Hepatocyte (in vitro differentiated cells): ENCODE measurements around the gene SART3. TPM values are rescaled to one million over a fixed set of nuclear protein-coding genes. Genes with fewer than 3 reads are reported as not detected.

Experiments
- DNase-seq: peaks from one replicate; pipeline ENCODE4 v3.0.0-alpha.2; 2016; ENCODE audit warnings: low spot score
- H2AFZ ChIP-seq: fragments of 200-600 bp; sonication (generic); 2 replicates; pipeline ENCODE4 v1.6.0; 2016; ENCODE audit warnings: antibody characterized with exemption, mild to moderate bottlenecking
- H3K27ac ChIP-seq: fragments of 200-600 bp; sonication (generic); 2 replicates; pipeline ENCODE4 v1.5.1; 2016; ENCODE audit warnings: mild to moderate bottlenecking
- H3K27me3 ChIP-seq: fragments of 200-600 bp; sonication (generic); 2 replicates; pipeline ENCODE4 v1.6.1; 2016
- H3K36me3 ChIP-seq: fragments of 200-600 bp; sonication (generic); replicated peaks from 2 replicates; pipeline ENCODE4 v1.5.1; 2016; ENCODE audit warnings: low read depth; ENCODE audit not compliant: insufficient read depth
- H3K4me1 ChIP-seq: fragments of 200-600 bp; sonication (generic); 2 replicates; pipeline ENCODE4 v1.5.1; 2016; ENCODE audit warnings: mild to moderate bottlenecking, moderate library complexity; ENCODE audit not compliant: insufficient read depth
- H3K4me2 ChIP-seq: fragments of 200-600 bp; sonication (generic); 2 replicates; pipeline ENCODE4 v1.6.0; 2016
- H3K4me3 ChIP-seq: fragments of 200-600 bp; sonication (generic); 2 replicates; pipeline ENCODE4 v1.5.1; 2016; ENCODE audit warnings: mild to moderate bottlenecking
- H3K79me2 ChIP-seq: fragments of 200-600 bp; sonication (generic); 2 replicates; pipeline ENCODE4 v1.6.0; 2017; ENCODE audit warnings: mild to moderate bottlenecking
- H3K9me2 ChIP-seq: fragments of 200-600 bp; sonication (generic); replicated peaks from 2 replicates; pipeline ENCODE4 v1.6.0; 2017; ENCODE audit warnings: mild to moderate bottlenecking; ENCODE audit not compliant: insufficient read depth
- H3K9me3 ChIP-seq: fragments of 200-600 bp; sonication (generic); 2 replicates; pipeline ENCODE4 v1.5.1; 2016; ENCODE audit warnings: low read depth, mild to moderate bottlenecking
- H4K20me1 ChIP-seq: fragments of 200-600 bp; sonication (generic); 2 replicates; pipeline ENCODE4 v1.6.0; 2016; ENCODE audit warnings: mild to moderate bottlenecking; ENCODE audit not compliant: insufficient read depth, poor library complexity, severe bottlenecking
- EZH2 ChIP-seq: fragments of 200-600 bp; sonication (generic); IDR thresholded peaks from 2 replicates; pipeline ENCODE4 v1.6.1; 2016; ENCODE audit warnings: antibody characterized with exemption, mild to moderate bottlenecking, borderline replicate concordance
- EZH2phosphoT487 ChIP-seq: fragments of 200-600 bp; sonication (generic); IDR thresholded peaks from one replicate; pipeline ENCODE4 v1.6.1; 2018; ENCODE audit warnings: antibody characterized with exemption, mild to moderate bottlenecking, low read depth, moderate library complexity; ENCODE audit not compliant: unreplicated experiment, severe bottlenecking
- WGBS: methylation state at CpG from one replicate; pipeline ENCODE4 v1.1.6; 2016; ENCODE audit warnings: low lambda C conversion rate; ENCODE audit errors: missing lambda C conversion rate; 5-methylcytosine and 5-hydroxymethylcytosine counted together
- polyA plus RNA-seq: library from polyadenylated mRNA; unstranded; fragments of >200 nt; fragmentation: Nextera tagmentation; extraction: Ambion mirVana; gene quantifications from 2 replicates; pipeline ENCODE4 v1.2.1, GENCODE V29; 2016
- total RNA-seq: library from RNA; depleted of rRNA; stranded (reverse); fragments of >200 nt; gene quantifications from 2 replicates; pipeline ENCODE4 v1.2.3, GENCODE V29; 2014
- TF ChIP-seq, protein P1 (sequence below): fragments of 200-600 bp; sonication (generic); IDR thresholded peaks from 2 replicates; pipeline ENCODE4 v1.5.1; 2016; ENCODE audit warnings: antibody characterized with exemption, mild to moderate bottlenecking; ENCODE audit not compliant: poor library complexity

SART3 gene
- total and polyA plus RNA-seq, 2 experiments from 2014 or later: 25.0 to 60.4 TPM

GRCh38 chr12:108608616-108609015, 47.6 kb upstream of the SART3 start:
- DNase-seq: no peak
- Histone ChIP-seq H3K4me1 (peaks cover 14% of the 10 kb centered on the region), H3K9me3 (no peaks in the 10 kb centered on the region), H2AFZ (no peak overlapping the region), H3K27me3 (no peaks in the 10 kb centered on the region), H3K27ac (no peak overlapping the region), H3K9me2 (no peaks in the 10 kb centered on the region), H3K79me2 (no peaks in the 10 kb centered on the region), H4K20me1 (no peaks in the 10 kb centered on the region), H3K36me3 (no peaks in the 10 kb centered on the region), H3K4me2 (no peak overlapping the region), H3K4me3 (no peak overlapping the region)
- 86% methylated on average over 5 of the region's 5 CpGs for WGBS
- TF ChIP-seq EZH2 (no peak), EZH2phosphoT487 (no peak)
- TF ChIP-seq, protein P1, sequence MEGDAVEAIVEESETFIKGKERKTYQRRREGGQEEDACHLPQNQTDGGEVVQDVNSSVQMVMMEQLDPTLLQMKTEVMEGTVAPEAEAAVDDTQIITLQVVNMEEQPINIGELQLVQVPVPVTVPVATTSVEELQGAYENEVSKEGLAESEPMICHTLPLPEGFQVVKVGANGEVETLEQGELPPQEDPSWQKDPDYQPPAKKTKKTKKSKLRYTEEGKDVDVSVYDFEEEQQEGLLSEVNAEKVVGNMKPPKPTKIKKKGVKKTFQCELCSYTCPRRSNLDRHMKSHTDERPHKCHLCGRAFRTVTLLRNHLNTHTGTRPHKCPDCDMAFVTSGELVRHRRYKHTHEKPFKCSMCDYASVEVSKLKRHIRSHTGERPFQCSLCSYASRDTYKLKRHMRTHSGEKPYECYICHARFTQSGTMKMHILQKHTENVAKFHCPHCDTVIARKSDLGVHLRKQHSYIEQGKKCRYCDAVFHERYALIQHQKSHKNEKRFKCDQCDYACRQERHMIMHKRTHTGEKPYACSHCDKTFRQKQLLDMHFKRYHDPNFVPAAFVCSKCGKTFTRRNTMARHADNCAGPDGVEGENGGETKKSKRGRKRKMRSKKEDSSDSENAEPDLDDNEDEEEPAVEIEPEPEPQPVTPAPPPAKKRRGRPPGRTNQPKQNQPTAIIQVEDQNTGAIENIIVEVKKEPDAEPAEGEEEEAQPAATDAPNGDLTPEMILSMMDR: no peak

- H3K9me2 ChIP-seq: no peaks in the 10 kb centered on the region
- WGBS: 90% methylated on average over 10 of the region's 10 CpGs
- H3K27me3 ChIP-seq: no peaks in the 10 kb centered on the region
- no peak for DNase-seq
- H3K9me3 ChIP-seq: no peaks in the 10 kb centered on the region
- no peak overlapping the region for H3K4me2 ChIP-seq
- no peak overlapping the region for H3K4me3 ChIP-seq
- TF ChIP-seq, protein P1: no peak
- TF ChIP-seq EZH2 (no peak), EZH2phosphoT487 (no peak)
- H4K20me1 ChIP-seq: no peaks in the 10 kb centered on the region
- no peak overlapping the region for H3K27ac ChIP-seq
- no peaks in the 10 kb centered on the region for H3K79me2 ChIP-seq
- H3K36me3 ChIP-seq: no peaks in the 10 kb centered on the region
- no peak overlapping the region for H2AFZ ChIP-seq
- peaks cover 14% of the 10 kb centered on the region for H3K4me1 ChIP-seq
Observed at GRCh38 chr12:108607981-108608600, 47.1 kb upstream of the SART3 start.

- no peak overlapping the region for H3K27ac ChIP-seq
- H3K4me1 ChIP-seq: peaks cover 14% of the 10 kb centered on the region
- no peak for DNase-seq
- H3K4me3 ChIP-seq: no peak overlapping the region
- H3K36me3 ChIP-seq: no peaks in the 10 kb centered on the region
- H3K79me2 ChIP-seq: no peaks in the 10 kb centered on the region
- H3K4me2 ChIP-seq: no peak overlapping the region
- H3K9me3 ChIP-seq: no peaks in the 10 kb centered on the region
- TF ChIP-seq, protein P1: no peak
- TF ChIP-seq EZH2 (no peak), EZH2phosphoT487 (no peak)
- no peak overlapping the region for H2AFZ ChIP-seq
- H3K27me3 ChIP-seq: no peaks in the 10 kb centered on the region
- no peaks in the 10 kb centered on the region for H3K9me2 ChIP-seq
- H4K20me1 ChIP-seq: no peaks in the 10 kb centered on the region
- 67% methylated on average over 9 of the region's 9 CpGs for WGBS
Observed at GRCh38 chr12:108606492-108606891, 45.5 kb upstream of the SART3 start.
